HG03354 (cell line): ENCODE data around the gene NEFH.

ENCODE experiments used
- ATAC-seq: cut with Tn5 transposase; IDR thresholded peaks from one replicate; pipeline ENCODE4 v1.9.1; 2021; ENCODE audit warnings: mild to moderate bottlenecking; ENCODE audit not compliant: unreplicated experiment, poor library complexity, severe bottlenecking

The NEFH gene

GRCh38 chr22:29461263-29461662, 18.8 kb upstream of the NEFH start:
- no peak for ATAC-seq

- no peak for ATAC-seq
These were observed 16.4 kb upstream of the NEFH start for GRCh38 chr22:29463629-29464028.

GRCh38 chr22:29464581-29464980, 15.4 kb upstream of the NEFH start:
- no peak for ATAC-seq

GRCh38 chr22:29469755-29470154, 10.3 kb upstream of the NEFH start:
- ATAC-seq: no peak

GRCh38 chr22:29470159-29470855, 9.7 kb upstream of the NEFH start:
- peak; percentile 55 for ATAC-seq

GRCh38 chr22:29473001-29473400, 7.0 kb upstream of the NEFH start:
- no peak for ATAC-seq

- peak; percentile 68 for ATAC-seq
These were observed 4.5 kb upstream of the NEFH start for GRCh38 chr22:29475550-29475949.

- ATAC-seq: no peak
These were observed 3.9 kb upstream of the NEFH start for GRCh38 chr22:29476116-29476515.

GRCh38 chr22:29477723-29478318, 2.2 kb upstream of the NEFH start:
- ATAC-seq: no peak

- no peak for ATAC-seq
These were observed 1.4 kb upstream of the NEFH start for GRCh38 chr22:29478326-29479276.

- ATAC-seq: no peak
These were observed 169 bp downstream of the NEFH start for GRCh38 chr22:29480262-29480511.

- ATAC-seq: no peak
These were observed 670 bp downstream of the NEFH start for GRCh38 chr22:29480512-29481264.

- ATAC-seq: no peak
These were observed 1.4 kb downstream of the NEFH start for GRCh38 chr22:29481265-29482000.

- no peak for ATAC-seq
These were observed 2.2 kb downstream of the NEFH start for GRCh38 chr22:29482253-29482652.

GRCh38 chr22:29482726-29483125, 2.7 kb downstream of the NEFH start:
- ATAC-seq: no peak

GRCh38 chr22:29483254-29483653, 3.2 kb downstream of the NEFH start:
- no peak for ATAC-seq

- ATAC-seq: no peak
These were observed 4.6 kb downstream of the NEFH start for GRCh38 chr22:29484642-29485041.

GRCh38 chr22:29485448-29485847, 5.4 kb downstream of the NEFH start:
- no peak for ATAC-seq

- ATAC-seq: no peak
These were observed 7.5 kb downstream of the NEFH start for GRCh38 chr22:29487426-29487986.
